Thyroid gland (tissue), 4 donors: ENCODE results near the gene STX10.

Experiments used
- POLR2A ChIP-seq, 2 donors: fragments of 450-650 bp; IDR thresholded peaks; one replicate each; pipeline ENCODE4 v1.6.1; 2017; ENCODE audit warnings: antibody characterized with exemption in 2 of 2, mild to moderate bottlenecking in 2 of 2, moderate library complexity in 1 of 2
- TF ChIP-seq, protein P1 (sequence below), 6 experiments: fragments of 200-600 bp in 3 of 6; fragments of 450-650 bp in 3 of 6; sonication (generic) in 3 of 6; IDR thresholded peaks; one replicate each; pipeline ENCODE4 v1.5.1; 2016 to 2019; ENCODE audit warnings: antibody characterized with exemption in 6 of 6, mild to moderate bottlenecking in 2 of 6, inconsistent platforms in 1 of 6, moderate library complexity in 1 of 6

DNA sequence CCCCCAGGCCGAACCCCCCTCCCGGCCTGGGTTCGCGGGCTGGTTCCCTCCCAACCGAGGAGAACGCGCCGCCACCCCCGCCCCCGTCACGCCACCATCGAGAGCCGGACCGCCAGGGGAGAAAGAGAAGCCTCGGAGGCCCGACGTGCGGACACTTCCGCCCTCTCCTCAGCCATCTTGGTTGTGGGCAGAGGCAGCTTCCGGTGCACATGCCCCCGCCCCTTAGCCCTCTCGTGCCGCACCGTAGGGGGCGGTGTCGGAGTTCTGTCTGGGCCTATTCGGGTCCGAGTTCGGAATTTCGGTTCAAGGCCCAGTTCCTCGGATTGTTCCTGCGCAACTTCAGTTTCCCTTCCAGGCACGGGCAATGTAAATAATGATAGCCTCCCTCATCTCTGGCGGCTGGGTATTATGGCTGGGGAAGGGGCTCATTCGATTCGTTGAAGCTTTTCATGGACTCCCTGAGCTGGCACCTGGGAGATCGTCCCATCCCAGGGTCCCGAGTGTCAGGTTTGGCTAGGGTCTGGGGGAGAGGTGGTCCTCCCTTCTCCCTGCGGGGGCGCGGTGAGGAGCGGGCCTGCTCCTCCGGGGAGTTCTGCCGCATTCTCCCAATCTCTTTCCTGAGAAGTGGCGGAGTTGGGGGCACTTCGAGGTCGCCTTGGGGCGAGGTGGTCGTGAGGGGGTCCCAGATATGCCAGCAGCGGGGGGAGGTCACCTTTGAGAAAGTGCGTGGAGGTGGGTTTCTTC lies at the start of gene STX10, which contains the start of gene IER2:
- peak; percentile 55 to 94 for TF ChIP-seq POLR2A (IDR thresholded peaks at IDR 0.05)
- TF ChIP-seq, protein P1, sequence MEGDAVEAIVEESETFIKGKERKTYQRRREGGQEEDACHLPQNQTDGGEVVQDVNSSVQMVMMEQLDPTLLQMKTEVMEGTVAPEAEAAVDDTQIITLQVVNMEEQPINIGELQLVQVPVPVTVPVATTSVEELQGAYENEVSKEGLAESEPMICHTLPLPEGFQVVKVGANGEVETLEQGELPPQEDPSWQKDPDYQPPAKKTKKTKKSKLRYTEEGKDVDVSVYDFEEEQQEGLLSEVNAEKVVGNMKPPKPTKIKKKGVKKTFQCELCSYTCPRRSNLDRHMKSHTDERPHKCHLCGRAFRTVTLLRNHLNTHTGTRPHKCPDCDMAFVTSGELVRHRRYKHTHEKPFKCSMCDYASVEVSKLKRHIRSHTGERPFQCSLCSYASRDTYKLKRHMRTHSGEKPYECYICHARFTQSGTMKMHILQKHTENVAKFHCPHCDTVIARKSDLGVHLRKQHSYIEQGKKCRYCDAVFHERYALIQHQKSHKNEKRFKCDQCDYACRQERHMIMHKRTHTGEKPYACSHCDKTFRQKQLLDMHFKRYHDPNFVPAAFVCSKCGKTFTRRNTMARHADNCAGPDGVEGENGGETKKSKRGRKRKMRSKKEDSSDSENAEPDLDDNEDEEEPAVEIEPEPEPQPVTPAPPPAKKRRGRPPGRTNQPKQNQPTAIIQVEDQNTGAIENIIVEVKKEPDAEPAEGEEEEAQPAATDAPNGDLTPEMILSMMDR (IDR thresholded peaks at IDR 0.05), result peak in 5 of 6 experiments; percentile 31 to 64 (median 48)
